GM12872 (cell line): ENCODE data around the gene LCE1D.

Experiments
- CTCF ChIP-seq: IDR thresholded peaks from 3 replicates; pipeline ENCODE4 v1.5.1; 2011; ENCODE audit warnings: low read depth, mild to moderate bottlenecking, low read length, moderate library complexity; ENCODE audit not compliant: insufficient read depth

LCE1D gene

GRCh38 chr1:152817309-152817708, 20.8 kb downstream of the LCE1D start:
- TF ChIP-seq CTCF: no peak

- peak; percentile 27; the same call in 1 of the 3 replicates for TF ChIP-seq CTCF
These were observed 26.8 kb downstream of the LCE1D start for GRCh38 chr1:152823294-152823693.

GRCh38 chr1:152824964-152825363, 28.4 kb downstream of the LCE1D start:
- TF ChIP-seq CTCF: no peak

GRCh38 chr1:152827173-152827572, 30.7 kb downstream of the LCE1D start, which contains the start of gene LCE1A:
TSS of gene LCE1A (plus strand) at chr1:152827473. CDS start at chr1:152827473, 0 bp downstream.
- TF ChIP-seq CTCF: no peak

- TF ChIP-seq CTCF: no peak
These were observed 40.3 kb downstream of the LCE1D start for GRCh38 chr1:152836870-152837269.

GRCh38 chr1:152842556-152842955, 46.0 kb downstream of the LCE1D start, which contains the start of gene LCE6A:
TSS of gene LCE6A (plus strand) at chr1:152842856. CDS start at chr1:152843521, 665 bp downstream.
- TF ChIP-seq CTCF: no peak
